HG03558 (cell line): ENCODE measurements around the gene CHCHD2.
A peak's percentile ranks its signal among the peaks of the same experiment; 100 is the strongest.
"Not testable (repeated sequence)": the region's sequence is repeated elsewhere in the genome, so short reads cannot be mapped to it uniquely, and the experiment has no call there.

Experiments
- ATAC-seq: cut with Tn5 transposase; IDR thresholded peaks from one replicate; pipeline ENCODE4 v1.9.1; 2021; ENCODE audit warnings: moderate number of reproducible peaks; ENCODE audit not compliant: unreplicated experiment; ENCODE audit errors: extremely low read depth

CHCHD2 gene

GRCh38 chr7:56086761-56087160 lies 19.5 kb downstream of the CHCHD2 start:
- no peak for ATAC-seq

- ATAC-seq = no peak
These were observed 23.0 kb downstream of the CHCHD2 start for GRCh38 chr7:56083150-56083785.

DNA sequence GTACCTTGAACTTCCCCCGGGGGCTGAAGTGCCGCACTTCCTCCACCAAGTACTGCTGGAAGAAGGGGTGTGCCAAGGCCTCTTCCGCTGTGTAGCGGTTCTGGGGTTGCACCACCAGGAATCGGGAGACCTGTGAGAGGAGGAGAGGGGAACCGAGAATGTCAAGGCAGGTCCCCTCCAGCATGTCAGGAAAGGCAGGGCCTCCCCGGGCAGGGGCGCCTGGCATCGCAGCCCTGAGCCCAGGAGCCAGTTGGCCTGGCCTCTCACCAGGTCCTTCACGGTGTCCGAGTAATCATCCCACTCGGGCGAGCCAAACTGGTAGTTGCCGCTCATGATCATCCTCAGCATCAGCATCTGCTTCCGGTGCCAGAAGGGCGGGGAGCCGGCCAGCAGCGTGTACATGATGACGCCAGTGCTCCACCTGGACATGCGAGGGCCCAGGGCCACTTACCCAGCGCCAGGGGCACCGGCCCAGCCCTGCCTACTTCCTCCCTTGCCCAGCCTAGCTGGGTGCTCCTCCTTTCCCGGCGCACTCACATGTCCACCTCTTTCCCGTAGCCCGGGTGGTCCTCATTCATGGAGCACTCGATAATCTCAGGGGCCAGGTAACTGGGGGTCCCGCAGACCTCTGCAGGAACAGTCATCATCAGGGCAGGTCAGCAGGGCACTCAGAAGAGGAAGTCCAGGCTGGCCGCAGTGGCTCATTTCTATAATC lies 24.5 kb downstream of the CHCHD2 start:
- ATAC-seq = no peak

GRCh38 chr7:56080726-56081435 lies 25.4 kb downstream of the CHCHD2 start:
- not testable (repeated sequence) for ATAC-seq

GRCh38 chr7:56079450-56080185 lies 26.7 kb downstream of the CHCHD2 start:
- ATAC-seq = no peak

DNA sequence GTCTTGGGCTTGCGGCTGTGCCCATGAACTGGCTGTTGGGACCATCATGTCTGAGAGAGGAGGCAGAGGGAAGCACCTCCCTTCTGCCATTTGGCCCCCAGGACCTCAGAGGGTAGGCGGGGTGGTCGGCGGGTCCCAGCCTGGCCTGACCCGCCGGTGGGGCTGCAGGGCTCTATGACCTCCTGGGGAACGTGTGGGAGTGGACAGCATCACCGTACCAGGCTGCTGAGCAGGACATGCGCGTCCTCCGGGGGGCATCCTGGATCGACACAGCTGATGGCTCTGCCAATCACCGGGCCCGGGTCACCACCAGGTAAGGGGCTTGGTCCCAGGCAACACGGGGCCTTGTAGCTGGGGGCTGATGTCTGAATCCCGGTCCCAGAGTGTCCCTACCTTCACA lies 28.1 kb downstream of the CHCHD2 start:
- ATAC-seq = no peak

GRCh38 chr7:56077681-56078080 lies 28.6 kb downstream of the CHCHD2 start:
- no peak for ATAC-seq

- ATAC-seq = no peak
These were observed 31.9 kb downstream of the CHCHD2 start for GRCh38 chr7:56074371-56074791.

DNA sequence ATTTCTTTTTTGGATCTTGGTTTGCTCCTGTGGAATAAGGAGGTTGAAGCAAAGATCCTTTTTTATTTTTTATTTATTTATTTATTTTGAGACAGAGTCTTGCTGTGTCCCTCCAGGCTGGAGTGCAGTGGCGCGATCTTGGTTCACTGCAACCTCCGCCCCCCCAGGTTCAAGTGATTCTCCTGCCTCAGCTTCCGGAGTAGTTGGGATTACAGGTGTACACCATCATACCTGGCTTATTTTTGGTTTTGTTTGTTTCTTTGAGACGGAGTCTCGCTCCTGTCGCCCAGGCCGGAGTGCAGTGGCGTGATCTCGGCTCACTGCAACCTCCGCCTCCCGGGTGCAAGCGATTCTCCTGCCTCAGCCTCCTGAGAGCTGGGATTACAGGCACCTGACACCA lies 39.9 kb downstream of the CHCHD2 start:
- not testable (repeated sequence) for ATAC-seq

DNA sequence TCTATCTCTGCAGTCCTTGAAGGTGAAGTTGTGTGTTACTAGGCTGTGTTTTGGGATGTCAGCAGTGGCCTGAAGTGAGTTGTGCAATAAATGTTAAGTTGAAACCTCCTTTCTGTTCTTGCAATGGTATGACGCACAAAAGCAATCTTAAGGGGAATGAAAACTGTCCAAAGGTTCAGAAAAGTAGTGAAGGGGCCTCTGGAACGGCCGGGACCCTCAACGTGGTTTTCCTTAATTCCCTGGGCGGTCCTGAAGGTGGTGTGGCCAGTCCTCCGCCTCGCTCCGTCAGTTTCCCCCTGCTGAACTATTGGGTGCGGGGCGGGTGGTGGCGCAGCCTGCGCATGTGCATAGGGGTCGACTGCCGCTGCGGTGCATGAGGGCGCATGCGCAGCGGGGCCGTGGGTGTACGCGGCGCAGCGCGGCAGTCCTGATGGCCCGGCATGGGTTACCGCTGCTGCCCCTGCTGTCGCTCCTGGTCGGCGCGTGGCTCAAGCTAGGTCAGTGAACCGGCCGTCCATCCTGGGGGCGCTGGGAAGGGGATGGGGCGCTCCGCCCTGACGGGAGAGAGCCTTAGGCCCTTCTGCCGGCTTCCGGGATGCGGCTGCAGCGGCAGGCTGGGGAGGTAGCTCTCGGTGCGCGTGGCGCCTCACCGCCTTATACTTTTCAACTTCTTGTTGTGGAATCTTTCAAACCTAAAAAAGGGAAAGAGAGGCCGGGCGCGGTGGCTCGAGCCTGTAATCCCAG lies 42.2 kb downstream of the CHCHD2 start, which contains the start of gene SUMF2:
SUMF2 (plus strand) TSS at position 405 of the 744 bp plus-strand sequence; CDS start at position 431, 26 bp downstream.
- ATAC-seq = peak; percentile 85

DNA sequence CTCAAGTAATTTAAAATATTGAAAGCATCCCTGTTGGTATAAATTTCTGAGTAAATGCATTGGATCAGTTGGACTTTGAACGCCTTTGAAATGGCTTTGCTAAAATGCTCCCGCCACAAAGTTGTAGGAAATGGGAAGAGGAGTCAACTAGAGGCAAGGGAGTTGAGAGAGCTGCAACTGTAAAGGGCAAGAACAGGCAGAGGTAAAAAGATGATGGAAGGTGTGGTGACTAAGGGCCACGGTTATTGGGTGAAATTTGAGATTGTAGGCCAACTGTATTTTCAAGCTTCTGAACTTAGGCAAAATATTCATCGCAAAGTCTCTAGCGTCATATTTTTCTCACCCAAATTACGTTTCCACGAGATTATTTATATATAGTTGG lies 42.8 kb downstream of the CHCHD2 start:
- ATAC-seq = no peak

DNA sequence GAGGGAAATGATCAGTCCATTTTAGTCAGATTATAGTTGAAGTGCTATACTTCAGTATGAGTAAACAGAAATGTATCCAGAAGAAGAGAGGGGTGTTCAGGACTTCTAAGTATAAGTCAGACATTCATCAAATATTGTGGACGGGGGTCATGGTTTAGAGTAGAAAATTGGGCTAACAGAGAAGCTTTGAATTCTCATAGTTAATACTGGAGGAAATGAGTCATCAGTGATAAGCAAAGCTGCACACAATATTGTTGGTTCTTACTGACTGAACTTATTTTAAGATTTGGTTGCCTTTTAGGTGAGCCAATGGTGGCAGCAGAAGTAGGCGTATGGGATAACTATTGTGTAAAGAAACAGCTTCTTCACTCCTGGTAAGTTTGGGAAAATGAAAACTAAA lies 43.9 kb downstream of the CHCHD2 start:
- no peak for ATAC-seq

DNA sequence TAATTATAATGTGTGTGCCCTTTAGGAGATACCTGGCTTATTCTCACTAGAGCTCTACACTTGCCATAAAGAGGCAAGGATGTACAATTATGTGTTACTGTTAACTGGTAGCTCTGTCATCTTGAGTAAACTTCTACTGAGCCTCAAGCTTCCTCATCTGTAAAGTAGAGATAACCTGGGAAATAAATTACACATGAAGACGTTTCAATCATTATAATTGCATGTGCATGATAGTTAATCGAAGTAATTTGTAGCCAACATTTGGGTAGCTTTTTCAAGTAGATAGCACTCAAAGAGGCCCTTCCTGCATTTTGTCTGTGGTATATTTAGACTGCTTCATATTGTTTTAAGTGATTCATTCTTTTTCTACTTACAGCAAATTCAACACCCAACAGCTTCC lies 52.3 kb downstream of the CHCHD2 start:
- no peak for ATAC-seq

- ATAC-seq = no peak
These were observed 52.9 kb downstream of the CHCHD2 start for GRCh38 chr7:56053379-56053778.
